DOHH2 (cell line): ENCODE measurements around the gene TCF19.

ENCODE experiments used
- CTCF ChIP-seq: fragments of 200-600 bp; sonication (generic); IDR thresholded peaks from one replicate; pipeline ENCODE4 v1.5.1; 2014; ENCODE audit warnings: antibody characterized with exemption, mild to moderate bottlenecking, low read depth, low read length; ENCODE audit not compliant: poor library complexity, severe bottlenecking
- EZH2phosphoT487 ChIP-seq: fragments of 200-600 bp; sonication (generic); IDR thresholded peaks from 2 replicates; pipeline ENCODE4 v1.6.1; 2017; ENCODE audit warnings: borderline replicate concordance, mild to moderate bottlenecking, antibody characterized with exemption, low read length, moderate library complexity, mixed read lengths

GRCh38 chr6:31186052-31186734 is 27.8 kb downstream of the TCF19 start:
- TF ChIP-seq EZH2phosphoT487 (no peak), CTCF (no peak)
